22Rv1 (cell line): Measurements from ENCODE around the gene UCP2.

Experiments
- ZFX ChIP-seq: fragments of 450-650 bp; IDR thresholded peaks from 2 replicates; pipeline ENCODE4 v1.6.1; 2017; ENCODE audit warnings: antibody characterized with exemption, borderline replicate concordance
- TF ChIP-seq, protein P1 (sequence below): fragments of 450-650 bp; IDR thresholded peaks from 2 replicates; pipeline ENCODE4 v1.5.1; 2017; ENCODE audit warnings: mild to moderate bottlenecking

DNA sequence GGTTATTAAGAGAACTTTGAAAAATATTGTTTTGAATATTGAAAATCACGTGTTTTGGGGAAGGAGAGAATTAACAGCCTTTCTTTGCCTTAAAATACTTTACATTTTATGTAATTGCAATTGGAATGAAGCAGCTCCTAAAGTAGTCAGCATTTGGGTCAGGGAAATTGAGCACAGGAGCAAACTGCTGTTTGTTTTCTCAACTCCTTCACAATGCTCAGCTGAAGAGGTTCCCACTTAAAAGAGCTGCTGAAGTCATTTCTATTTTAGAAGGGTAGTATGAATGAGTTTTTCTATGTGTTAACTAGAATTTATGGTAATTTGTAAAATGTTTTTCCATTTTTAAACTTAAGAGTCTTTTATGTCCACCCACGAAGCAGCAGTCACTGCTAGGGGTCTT, 8.1 kb upstream of the UCP2 start:
- TF ChIP-seq, protein P1, sequence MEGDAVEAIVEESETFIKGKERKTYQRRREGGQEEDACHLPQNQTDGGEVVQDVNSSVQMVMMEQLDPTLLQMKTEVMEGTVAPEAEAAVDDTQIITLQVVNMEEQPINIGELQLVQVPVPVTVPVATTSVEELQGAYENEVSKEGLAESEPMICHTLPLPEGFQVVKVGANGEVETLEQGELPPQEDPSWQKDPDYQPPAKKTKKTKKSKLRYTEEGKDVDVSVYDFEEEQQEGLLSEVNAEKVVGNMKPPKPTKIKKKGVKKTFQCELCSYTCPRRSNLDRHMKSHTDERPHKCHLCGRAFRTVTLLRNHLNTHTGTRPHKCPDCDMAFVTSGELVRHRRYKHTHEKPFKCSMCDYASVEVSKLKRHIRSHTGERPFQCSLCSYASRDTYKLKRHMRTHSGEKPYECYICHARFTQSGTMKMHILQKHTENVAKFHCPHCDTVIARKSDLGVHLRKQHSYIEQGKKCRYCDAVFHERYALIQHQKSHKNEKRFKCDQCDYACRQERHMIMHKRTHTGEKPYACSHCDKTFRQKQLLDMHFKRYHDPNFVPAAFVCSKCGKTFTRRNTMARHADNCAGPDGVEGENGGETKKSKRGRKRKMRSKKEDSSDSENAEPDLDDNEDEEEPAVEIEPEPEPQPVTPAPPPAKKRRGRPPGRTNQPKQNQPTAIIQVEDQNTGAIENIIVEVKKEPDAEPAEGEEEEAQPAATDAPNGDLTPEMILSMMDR, result no peak
- no peak for TF ChIP-seq ZFX
